Measurements from ENCODE around the gene PRRX1. TPM values are rescaled to one million over a fixed set of nuclear protein-coding genes. Genes with fewer than 3 reads are reported as not detected.

PRRX1 gene
- total RNA-seq, 1 donor from 2014 or later = 1.5 TPM

- H3K9me3 Mint-ChIP-seq (ENCODE audit: low read depth) = no peaks in the 10 kb centered on the region
- no peak overlapping the region for H3K27ac Mint-ChIP-seq
- no peak overlapping the region for H3K4me3 Mint-ChIP-seq (ENCODE audit: low read depth)
- H3K36me3 Mint-ChIP-seq (ENCODE audit: insufficient read depth) = no peaks in the 10 kb centered on the region
- peaks cover 3% of the 10 kb centered on the region for H3K27me3 Mint-ChIP-seq
- H3K4me1 Mint-ChIP-seq (ENCODE audit: low read depth) = no peaks in the 10 kb centered on the region
- no peak for TF ChIP-seq CTCF (IDR thresholded peaks at IDR 0.05; ENCODE audit: unreplicated experiment)
- no peak for DNase-seq (ENCODE audit: low spot score, unreplicated experiment)
Measured at GRCh38 chr1:170768929-170769328, 105.0 kb downstream of the PRRX1 start.

- no peak for DNase-seq (ENCODE audit: low spot score, unreplicated experiment)
- Mint-ChIP-seq H3K4me3 (ENCODE audit: low read depth) (no peak overlapping the region), H3K4me1 (ENCODE audit: low read depth) (no peaks in the 10 kb centered on the region), H3K27me3 (peaks cover 3% of the 10 kb centered on the region), H3K27ac (no peak overlapping the region), H3K9me3 (ENCODE audit: low read depth) (no peaks in the 10 kb centered on the region), H3K36me3 (ENCODE audit: insufficient read depth) (no peaks in the 10 kb centered on the region)
- TF ChIP-seq CTCF (IDR thresholded peaks at IDR 0.05; ENCODE audit: unreplicated experiment) = no peak
Measured at GRCh38 chr1:170769691-170770090, 105.8 kb downstream of the PRRX1 start.

DNA sequence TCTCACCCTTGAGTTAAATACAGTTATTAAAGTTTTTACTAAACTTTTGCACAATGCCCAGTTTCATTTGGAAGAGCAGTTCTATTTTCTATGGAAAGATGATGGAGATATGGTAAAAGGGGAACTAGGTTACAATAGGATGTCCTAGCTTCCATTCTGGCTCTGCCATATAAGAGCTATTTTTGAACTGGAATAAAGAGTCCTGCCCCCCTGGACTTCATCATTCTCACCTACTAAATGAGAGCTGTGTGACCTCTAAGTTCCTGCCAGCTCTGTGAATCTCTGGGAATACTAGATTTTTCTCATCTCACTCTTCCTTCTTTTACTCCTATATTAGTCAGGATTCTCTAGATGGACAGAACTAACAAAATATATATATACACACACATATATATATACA is 106.3 kb downstream of the PRRX1 start:
- H3K36me3 Mint-ChIP-seq (ENCODE audit: insufficient read depth) = no peaks in the 10 kb centered on the region
- H3K4me1 Mint-ChIP-seq (ENCODE audit: low read depth) = no peaks in the 10 kb centered on the region
- DNase-seq (ENCODE audit: low spot score, unreplicated experiment) = no peak
- H3K27me3 Mint-ChIP-seq = peaks cover 3% of the 10 kb centered on the region
- H3K4me3 Mint-ChIP-seq (ENCODE audit: low read depth) = no peak overlapping the region
- no peak overlapping the region for H3K27ac Mint-ChIP-seq
- no peaks in the 10 kb centered on the region for H3K9me3 Mint-ChIP-seq (ENCODE audit: low read depth)
- no peak for TF ChIP-seq CTCF (IDR thresholded peaks at IDR 0.05; ENCODE audit: unreplicated experiment)

DNA sequence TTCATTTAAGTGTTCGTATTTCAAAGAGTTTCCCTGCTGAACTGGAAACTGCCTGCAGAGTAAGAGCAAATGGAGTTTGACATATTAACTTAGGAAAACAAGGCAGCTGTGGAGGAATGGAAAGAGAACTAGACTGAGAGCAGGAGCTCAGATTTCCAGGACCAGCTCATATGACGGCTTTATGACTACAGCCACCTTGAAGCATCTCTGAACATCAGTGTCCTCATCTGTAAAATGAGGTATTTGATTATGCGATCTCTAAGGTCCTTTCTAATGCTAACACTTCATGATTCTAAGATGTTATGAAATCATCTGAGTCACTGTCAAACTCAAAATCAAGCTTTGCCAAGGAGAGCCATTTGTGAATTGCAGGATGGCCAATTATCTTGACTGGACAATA is 112.3 kb downstream of the PRRX1 start:
- Mint-ChIP-seq H3K4me3 (ENCODE audit: low read depth) (no peak overlapping the region), H3K36me3 (ENCODE audit: insufficient read depth) (no peaks in the 10 kb centered on the region), H3K9me3 (ENCODE audit: low read depth) (peaks cover 11% of the 10 kb centered on the region), H3K27ac (no peak overlapping the region), H3K4me1 (ENCODE audit: low read depth) (peaks cover 5% of the 10 kb centered on the region), H3K27me3 (no peaks in the 10 kb centered on the region)
- no peak for DNase-seq (ENCODE audit: low spot score, unreplicated experiment)
- no peak for TF ChIP-seq CTCF (IDR thresholded peaks at IDR 0.05; ENCODE audit: unreplicated experiment)

DNA sequence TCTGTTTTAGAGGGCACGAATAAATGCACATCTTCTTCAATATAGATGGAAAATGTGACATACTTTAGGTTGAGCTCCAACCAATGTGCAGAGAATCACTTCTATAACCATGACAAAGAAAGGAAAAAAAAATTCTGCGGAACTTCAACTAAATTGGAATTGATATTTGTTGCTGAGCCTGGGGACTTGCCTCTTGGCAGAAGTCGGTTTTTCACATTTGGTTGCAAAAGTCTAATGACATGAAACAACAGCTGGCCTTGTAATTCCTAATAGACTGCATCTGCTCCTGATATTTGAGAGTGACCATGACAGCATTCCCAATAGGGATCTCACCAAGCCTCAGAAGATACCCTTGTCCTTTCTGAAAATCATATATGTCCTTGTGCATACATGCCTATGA is 112.8 kb downstream of the PRRX1 start:
- no peak for DNase-seq (ENCODE audit: low spot score, unreplicated experiment)
- Mint-ChIP-seq H3K9me3 (ENCODE audit: low read depth) (peaks cover 11% of the 10 kb centered on the region), H3K4me3 (ENCODE audit: low read depth) (no peak overlapping the region), H3K27ac (no peak overlapping the region), H3K27me3 (no peaks in the 10 kb centered on the region), H3K4me1 (ENCODE audit: low read depth) (peaks cover 5% of the 10 kb centered on the region), H3K36me3 (ENCODE audit: insufficient read depth) (no peaks in the 10 kb centered on the region)
- no peak for TF ChIP-seq CTCF (IDR thresholded peaks at IDR 0.05; ENCODE audit: unreplicated experiment)

Other genes with a start within 250 kb of the PRRX1 start
- 23.1 and 26.2 TPM in 2 replicates for gene GORAB, start 132.0 kb upstream of the PRRX1 start, total RNA-seq